SU-DHL-6 (cell line): ENCODE data around the gene SCAPER.

Source experiments
- EZH2phosphoT487 ChIP-seq: fragments of 200-600 bp; sonication (generic), shearing (Covaris generic); conservative IDR thresholded peaks from 2 replicates; pipeline ENCODE4 v1.6.1; 2018; ENCODE audit warnings: mild to moderate bottlenecking, antibody characterized with exemption, low read length, moderate library complexity, mixed read lengths
- TF ChIP-seq, protein P1 (sequence below): fragments of 200-600 bp; sonication (generic); IDR thresholded peaks from one replicate; pipeline ENCODE4 v1.5.1; 2017; ENCODE audit warnings: antibody characterized with exemption, mild to moderate bottlenecking, low read length, moderate library complexity; ENCODE audit not compliant: insufficient read depth, poor library complexity, severe bottlenecking

DNA sequence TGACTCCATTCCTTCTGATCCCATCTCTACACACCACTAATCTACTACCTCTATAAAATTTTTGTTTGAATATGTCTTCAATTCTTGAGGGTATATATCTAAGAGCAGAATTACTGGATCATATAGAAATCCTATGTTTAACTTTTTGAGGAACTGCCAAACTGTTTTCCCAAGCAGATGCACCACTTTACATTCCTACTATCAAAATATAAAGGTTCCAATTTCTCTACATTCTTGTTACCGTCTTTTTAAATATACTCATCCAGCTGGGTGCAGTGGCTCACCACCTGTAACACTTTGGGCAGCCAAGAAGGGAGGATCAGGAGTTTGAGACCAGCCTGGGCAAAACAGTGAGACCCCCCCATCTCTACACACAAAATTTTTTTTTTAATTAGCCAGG lies 268.0 kb downstream of the SCAPER start:
- TF ChIP-seq, protein P1, sequence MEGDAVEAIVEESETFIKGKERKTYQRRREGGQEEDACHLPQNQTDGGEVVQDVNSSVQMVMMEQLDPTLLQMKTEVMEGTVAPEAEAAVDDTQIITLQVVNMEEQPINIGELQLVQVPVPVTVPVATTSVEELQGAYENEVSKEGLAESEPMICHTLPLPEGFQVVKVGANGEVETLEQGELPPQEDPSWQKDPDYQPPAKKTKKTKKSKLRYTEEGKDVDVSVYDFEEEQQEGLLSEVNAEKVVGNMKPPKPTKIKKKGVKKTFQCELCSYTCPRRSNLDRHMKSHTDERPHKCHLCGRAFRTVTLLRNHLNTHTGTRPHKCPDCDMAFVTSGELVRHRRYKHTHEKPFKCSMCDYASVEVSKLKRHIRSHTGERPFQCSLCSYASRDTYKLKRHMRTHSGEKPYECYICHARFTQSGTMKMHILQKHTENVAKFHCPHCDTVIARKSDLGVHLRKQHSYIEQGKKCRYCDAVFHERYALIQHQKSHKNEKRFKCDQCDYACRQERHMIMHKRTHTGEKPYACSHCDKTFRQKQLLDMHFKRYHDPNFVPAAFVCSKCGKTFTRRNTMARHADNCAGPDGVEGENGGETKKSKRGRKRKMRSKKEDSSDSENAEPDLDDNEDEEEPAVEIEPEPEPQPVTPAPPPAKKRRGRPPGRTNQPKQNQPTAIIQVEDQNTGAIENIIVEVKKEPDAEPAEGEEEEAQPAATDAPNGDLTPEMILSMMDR, result no peak
- TF ChIP-seq EZH2phosphoT487, result no peak
